ENCODE results near the gene UBXN7.
"Not testable (repeated sequence)": the region's sequence is repeated elsewhere in the genome, so short reads cannot be mapped to it uniquely, and the experiment has no call there.

- TF ChIP-seq, protein P1, sequence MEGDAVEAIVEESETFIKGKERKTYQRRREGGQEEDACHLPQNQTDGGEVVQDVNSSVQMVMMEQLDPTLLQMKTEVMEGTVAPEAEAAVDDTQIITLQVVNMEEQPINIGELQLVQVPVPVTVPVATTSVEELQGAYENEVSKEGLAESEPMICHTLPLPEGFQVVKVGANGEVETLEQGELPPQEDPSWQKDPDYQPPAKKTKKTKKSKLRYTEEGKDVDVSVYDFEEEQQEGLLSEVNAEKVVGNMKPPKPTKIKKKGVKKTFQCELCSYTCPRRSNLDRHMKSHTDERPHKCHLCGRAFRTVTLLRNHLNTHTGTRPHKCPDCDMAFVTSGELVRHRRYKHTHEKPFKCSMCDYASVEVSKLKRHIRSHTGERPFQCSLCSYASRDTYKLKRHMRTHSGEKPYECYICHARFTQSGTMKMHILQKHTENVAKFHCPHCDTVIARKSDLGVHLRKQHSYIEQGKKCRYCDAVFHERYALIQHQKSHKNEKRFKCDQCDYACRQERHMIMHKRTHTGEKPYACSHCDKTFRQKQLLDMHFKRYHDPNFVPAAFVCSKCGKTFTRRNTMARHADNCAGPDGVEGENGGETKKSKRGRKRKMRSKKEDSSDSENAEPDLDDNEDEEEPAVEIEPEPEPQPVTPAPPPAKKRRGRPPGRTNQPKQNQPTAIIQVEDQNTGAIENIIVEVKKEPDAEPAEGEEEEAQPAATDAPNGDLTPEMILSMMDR (IDR thresholded peaks at IDR 0.05) = not testable (repeated sequence)
- not testable (repeated sequence) for TF ChIP-seq POLR2AphosphoS5 (IDR thresholded peaks at IDR 0.05)
These were observed 25.2 kb upstream of the UBXN7 start for GRCh38 chr3:196457470-196457869.

All from suprapubic skin (tissue), 3 donors.